Loucy (cell line): ENCODE data around the gene SPATA31E1.

ENCODE experiments used
- CTCF ChIP-seq: fragments of 200-600 bp; sonication (generic); conservative IDR thresholded peaks from 2 replicates; pipeline ENCODE4 v1.5.1; 2014; ENCODE audit warnings: mild to moderate bottlenecking, antibody characterized with exemption, low read length
- EZH2phosphoT487 ChIP-seq: fragments of 200-600 bp; IDR thresholded peaks from 2 replicates; pipeline ENCODE4 v1.6.1; 2018; ENCODE audit warnings: antibody characterized with exemption, mild to moderate bottlenecking, moderate library complexity, borderline replicate concordance

- TF ChIP-seq EZH2phosphoT487 (no peak), CTCF (no peak)
These were observed 3.0 kb downstream of the SPATA31E1 start for GRCh38 chr9:87885484-87886189.
